PC-9 (cell line): ENCODE data around the gene TENT4A.

ENCODE experiments used
- CTCF ChIP-seq: fragments of 200-600 bp; sonication (generic); conservative IDR thresholded peaks from 2 replicates; pipeline ENCODE4 v1.6.1; 2017; ENCODE audit warnings: mixed run types, antibody characterized with exemption, mild to moderate bottlenecking, moderate library complexity
- EZH2 ChIP-seq: fragments of 200-600 bp; sonication (generic); IDR thresholded peaks from 2 replicates; pipeline ENCODE4 v1.8.0; 2017; ENCODE audit warnings: antibody characterized with exemption, low read depth

- TF ChIP-seq CTCF (no peak), EZH2 (no peak)
Measured at GRCh38 chr5:6686915-6687409, 26.3 kb upstream of the TENT4A start.
